ENCODE measurements around the gene PEX11A.
"Not testable (repeated sequence)": the region's sequence is repeated elsewhere in the genome, so short reads cannot be mapped to it uniquely, and the experiment has no call there.

The PEX11A gene, protein sequence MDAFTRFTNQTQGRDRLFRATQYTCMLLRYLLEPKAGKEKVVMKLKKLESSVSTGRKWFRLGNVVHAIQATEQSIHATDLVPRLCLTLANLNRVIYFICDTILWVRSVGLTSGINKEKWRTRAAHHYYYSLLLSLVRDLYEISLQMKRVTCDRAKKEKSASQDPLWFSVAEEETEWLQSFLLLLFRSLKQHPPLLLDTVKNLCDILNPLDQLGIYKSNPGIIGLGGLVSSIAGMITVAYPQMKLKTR

GRCh38 chr15:89690276-89691218 lies at the start of gene PEX11A, which contains the start of gene WDR93:
Gene PEX11A, minus strand, starts transcription at chr15:89690754. Its CDS starts 122 bp downstream, at chr15:89690632.
Gene WDR93, plus strand, starts transcription at chr15:89690811. Its CDS starts 10,936 bp downstream, at chr15:89701747.
- DNase-seq, result peak; percentile 70

GRCh38 chr15:89740137-89740536 lies 49.6 kb upstream of the PEX11A start:
- DNase-seq, result peak; percentile 68

DNA sequence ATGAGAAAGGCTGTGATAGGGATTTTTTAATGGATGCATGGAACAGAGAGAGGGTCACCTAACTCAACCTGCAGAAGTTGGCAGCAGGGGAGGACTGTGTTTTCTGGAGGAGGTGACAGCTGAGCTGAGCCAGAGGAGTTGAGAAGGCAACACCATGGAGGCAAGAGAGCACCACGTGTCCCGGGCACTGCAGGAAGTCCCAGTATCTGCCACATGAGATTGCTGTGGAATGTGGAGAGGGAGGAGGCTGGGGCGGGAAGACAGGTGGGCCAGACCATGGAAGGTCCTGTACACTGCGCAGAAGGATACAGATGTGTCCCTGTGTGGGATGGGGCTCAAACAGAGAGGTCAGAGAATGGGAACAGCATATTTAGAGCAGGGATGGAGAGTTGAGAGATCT lies 45.2 kb upstream of the PEX11A start:
- no peak for DNase-seq

GRCh38 chr15:89732451-89733172 lies 42.1 kb upstream of the PEX11A start:
- DNase-seq, result no peak

DNA sequence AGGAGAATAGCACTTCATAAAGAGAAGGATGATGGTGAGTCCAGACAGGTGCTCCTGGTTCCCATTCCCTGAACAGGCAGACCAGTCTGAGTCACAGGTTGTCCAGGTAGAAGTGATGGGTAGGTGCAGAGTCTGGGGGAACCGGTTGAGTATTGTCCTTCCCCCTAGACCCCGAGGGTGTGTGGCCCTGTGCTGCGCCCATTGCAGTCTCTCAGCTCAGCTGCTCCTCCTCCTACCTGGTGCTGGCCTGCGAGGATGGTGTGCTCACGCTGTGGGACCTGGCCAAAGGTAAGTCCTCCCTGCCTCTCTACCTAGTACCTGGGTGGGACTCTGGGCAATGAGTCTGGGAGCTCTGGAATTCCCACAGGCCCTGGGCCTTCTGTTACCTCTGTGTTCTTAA lies 40.7 kb upstream of the PEX11A start:
- DNase-seq, result no peak

DNA sequence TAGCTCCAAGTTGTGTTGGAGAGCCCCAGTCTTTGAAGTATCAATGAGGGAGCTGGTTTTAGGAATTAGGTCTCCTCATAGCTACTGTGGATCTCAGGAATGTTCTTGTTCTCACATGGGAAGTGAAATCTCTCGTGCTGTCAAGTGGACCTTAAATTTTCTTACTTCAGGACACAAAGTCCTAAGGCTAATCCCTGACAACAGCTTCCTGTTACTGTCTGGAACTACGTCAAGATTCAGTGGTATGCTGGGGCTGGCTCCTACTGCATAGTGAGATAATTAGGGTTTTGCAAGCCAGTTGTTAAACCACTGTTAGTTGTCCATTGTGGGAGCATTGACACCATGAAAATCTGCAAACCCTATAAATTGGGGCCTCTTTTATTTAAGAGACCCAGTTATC lies 37.7 kb upstream of the PEX11A start:
- no peak for DNase-seq

GRCh38 chr15:89725064-89725463 lies 34.5 kb upstream of the PEX11A start:
- DNase-seq, result no peak

DNA sequence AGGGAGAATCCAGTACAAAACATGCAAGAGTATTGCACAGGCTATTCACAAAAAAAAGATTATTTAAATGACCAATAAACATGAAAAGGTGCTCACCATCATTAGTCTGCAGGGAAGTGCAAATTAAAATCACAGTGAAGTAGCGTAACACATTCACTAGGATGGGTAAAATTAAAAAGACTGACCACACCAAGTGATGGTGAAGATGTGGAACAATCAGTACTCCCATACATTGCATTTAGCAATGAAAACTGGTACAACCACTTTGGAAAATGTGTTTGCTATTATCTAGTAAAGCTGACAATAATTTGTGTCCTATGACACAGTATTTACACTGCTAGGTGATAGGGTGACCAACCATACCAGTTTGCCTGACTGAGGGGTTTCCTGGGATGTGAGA lies 34.1 kb upstream of the PEX11A start:
- no peak for DNase-seq

GRCh38 chr15:89723031-89723430 lies 32.5 kb upstream of the PEX11A start:
- DNase-seq, result no peak

DNA sequence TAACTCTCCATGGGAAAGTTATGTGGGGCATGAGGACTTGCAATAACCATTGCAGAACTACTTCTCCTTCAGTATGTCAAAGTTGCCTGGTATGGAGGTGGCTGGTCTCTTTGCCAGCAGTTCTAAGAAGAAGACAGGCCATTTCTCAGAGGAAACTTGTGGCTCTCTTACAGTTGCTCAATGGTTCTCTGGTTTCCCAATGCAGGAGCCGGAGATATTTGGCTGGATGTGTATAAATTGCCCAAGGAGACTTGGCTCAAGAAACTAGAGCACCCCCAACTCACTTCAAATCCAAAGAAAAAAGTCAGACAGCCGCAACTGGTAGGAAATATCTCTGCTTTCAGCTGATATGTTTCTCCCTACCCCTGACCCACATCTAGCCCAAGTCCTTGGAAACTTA lies 24.2 kb upstream of the PEX11A start:
- DNase-seq, result no peak

DNA sequence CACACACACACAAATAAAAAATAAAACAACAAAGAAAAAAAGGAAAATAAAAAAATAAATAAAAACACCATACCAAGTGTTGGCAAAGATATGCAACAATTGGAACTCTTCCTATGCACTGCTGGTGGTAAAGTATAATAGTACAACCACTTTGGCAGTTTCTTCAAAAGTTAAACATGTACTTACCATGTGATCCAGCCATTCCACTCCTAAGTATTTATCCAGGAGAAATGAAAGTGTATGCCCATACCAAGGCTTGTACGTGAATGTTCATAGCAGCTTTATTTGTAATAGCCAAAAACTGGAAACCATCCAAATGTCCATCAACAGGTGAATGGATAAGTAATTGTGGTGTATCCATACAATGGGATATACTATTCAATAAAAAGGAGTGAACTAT lies 17.0 kb upstream of the PEX11A start:
- no peak for DNase-seq

DNA sequence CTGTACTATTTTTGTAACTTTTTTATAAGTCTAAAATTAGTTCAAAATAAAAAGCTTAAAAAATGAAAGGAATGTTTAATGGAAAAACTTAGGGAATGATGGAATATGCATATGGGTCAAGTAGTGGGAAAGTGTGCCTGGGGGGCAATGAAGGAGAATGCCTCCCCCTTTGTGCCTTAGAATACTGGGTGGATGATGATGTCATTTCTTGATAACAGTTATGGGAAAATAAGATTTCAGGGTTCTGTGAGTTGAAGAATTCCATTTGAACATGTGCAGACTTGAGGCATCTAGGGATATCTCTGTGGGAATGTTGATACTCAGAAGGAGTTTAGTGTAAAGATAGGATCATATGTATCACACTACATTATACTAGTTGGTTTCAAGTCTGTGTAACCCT lies 13.9 kb upstream of the PEX11A start:
- no peak for DNase-seq

DNA sequence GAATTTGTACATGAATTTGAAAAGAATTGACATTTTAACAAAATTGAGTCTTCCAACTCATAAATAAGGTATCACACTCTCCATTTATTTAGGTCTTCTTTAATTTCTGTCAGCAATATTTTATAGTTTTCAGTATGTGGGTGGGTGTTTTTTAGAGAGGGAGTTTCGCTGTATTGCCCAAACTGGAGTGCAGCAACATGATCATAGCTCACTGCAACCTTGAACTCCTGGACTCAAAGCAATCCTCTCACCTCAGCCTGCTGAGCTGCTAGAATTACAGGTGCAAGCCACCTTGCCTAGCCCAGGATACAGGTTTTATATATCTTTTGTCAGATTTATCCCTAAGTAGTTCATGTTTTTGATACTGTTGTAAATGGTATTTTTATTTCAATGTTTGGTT lies 4.6 kb upstream of the PEX11A start:
- DNase-seq, result no peak

- no peak for DNase-seq
These were observed 3.1 kb upstream of the PEX11A start for GRCh38 chr15:89693696-89694095.

DNA sequence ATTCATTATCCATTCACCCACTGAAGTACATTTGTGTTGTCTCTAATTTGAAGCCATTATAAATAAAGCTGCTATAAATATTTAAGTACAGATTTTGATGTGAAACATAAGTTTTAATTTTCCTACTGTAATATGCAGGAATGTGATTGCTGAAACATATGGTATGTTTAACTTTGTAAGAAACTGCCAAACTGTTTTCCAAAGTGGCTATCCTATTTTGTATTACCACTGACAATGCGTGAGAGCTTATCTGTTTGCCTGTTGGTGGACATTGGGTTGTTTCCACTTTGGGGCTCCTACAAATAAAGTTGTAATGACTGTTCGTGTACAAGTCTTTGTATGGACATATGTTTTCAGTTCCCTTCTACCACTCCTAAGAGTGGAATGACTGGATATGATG lies 2.5 kb upstream of the PEX11A start:
- no peak for DNase-seq

DNA sequence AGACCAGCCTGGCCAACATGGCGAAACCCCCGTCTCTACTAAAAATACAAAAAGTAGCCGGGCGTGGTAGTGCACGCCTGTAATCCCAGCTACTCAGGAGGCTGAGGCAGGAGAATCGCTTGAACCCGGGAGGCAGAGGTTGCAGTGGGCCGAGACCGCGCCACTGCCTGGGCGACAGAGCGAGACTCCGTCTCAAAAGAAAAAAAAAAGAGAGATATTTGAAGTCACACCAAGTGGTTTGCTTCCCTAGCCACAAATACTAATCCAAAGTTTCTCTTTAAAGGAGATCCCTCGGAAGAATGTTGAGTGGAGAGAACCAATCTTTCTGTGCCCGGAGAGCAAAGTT lies 651 bp downstream of the PEX11A start:
- not testable (repeated sequence) for DNase-seq

DNA sequence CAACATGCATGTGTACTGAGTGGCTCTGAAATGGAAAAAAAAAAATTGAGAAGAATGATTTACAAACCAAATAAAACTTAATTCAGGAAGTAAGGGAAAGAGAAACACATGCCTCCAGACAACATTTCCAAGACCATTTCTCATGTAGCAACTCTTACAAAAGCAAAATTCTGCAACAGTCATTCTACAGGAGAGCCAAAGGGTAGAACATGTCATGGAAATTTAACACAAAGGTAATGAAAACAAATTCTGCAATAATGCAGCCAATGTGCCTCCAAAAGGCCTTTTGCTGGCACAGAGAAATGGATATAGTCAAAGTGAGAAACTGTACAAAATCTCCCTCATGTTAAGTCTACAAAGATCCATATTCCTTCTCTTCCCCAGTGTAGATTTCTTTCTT lies 4.0 kb downstream of the PEX11A start:
- DNase-seq, result no peak

- DNase-seq, result no peak
These were observed 4.6 kb downstream of the PEX11A start for GRCh38 chr15:89685995-89686394.

- DNase-seq, result no peak
These were observed 9.4 kb downstream of the PEX11A start for GRCh38 chr15:89681146-89681545.

DNA sequence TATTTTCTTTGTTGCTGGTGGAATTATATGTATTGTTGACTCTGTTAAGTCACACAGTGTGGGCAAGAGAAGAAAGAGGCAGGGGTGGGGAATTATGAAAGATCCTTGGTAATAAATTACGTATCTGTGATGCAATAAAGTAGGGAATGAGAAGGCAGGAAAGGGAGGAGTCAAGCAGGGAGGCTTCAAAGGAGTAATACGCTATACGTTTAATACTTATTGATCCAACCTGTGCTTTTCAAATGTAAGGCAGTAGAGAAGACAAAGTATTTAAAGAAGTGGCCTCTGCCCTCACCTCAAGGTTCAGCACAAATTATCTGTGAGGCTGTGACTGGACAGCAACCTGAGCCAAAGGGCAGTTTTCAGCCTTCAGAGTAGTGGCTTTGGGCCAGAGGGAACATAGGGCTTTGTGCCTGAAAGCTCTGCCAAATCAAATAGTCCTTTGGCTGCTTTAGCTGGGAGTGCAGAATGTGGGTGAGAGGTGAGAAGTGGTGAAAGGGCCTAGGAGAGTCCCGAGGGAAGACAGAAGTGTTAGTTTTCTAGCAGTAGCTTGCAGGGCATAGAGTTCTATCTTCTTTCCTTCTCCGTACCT lies 10.2 kb downstream of the PEX11A start:
- peak; percentile 67 for DNase-seq

DNA sequence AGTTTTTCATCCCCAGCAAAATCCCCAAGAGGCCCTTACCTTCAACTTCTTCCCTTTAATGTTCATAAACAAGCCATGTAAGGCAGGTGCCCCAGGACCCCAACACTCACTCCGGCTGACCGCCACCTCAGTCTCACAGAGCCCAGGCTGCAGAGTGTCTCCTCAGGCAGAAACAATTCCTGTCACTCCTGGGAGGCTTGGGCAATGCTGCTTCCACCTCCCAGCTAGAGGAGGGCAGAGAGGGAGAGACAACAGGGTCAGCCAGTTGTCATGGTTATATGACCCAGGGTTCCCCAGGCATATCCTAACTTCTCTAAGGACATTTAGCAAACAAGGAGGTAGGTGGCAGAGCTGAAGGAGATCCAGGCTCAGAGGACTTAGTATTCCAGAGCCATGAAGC lies 11.3 kb downstream of the PEX11A start, which contains the start of gene PLIN1:
Gene PLIN1, minus strand, starts transcription at position 156 of the 400 bp plus-strand sequence. CDS start 1,878 bp downstream, outside the sequence.
- DNase-seq, result peak; percentile 27

- no peak for DNase-seq
These were observed 13.2 kb downstream of the PEX11A start for GRCh38 chr15:89677381-89677780.

DNA sequence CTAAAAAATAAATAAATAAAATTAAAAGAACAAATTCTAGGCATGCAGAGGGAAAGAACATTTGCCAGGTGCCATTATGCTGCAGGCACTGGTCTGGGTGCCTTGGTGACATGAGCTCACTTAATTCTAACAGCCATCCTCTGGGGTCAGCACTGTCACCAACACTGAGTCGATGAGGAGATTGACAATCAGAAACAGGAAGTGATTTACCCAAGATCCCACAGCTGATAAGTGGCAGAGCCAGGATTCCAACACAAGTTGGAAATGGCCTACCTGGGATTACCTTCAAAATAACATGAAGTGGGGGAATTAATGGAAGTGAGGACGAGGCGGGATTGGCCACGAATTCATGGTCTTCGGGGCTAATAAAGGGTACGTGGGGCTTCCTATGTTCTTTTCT lies 14.9 kb downstream of the PEX11A start:
- DNase-seq, result no peak
